LNCAP (cell line): Measurements from ENCODE around the gene IL3RA.

Experiments used
- TF ChIP-seq, protein P1 (sequence below): fragments of 450-650 bp; IDR thresholded peaks from 2 replicates; pipeline ENCODE4 v1.5.1; 2017; ENCODE audit warnings: mild to moderate bottlenecking

IL3RA gene

DNA sequence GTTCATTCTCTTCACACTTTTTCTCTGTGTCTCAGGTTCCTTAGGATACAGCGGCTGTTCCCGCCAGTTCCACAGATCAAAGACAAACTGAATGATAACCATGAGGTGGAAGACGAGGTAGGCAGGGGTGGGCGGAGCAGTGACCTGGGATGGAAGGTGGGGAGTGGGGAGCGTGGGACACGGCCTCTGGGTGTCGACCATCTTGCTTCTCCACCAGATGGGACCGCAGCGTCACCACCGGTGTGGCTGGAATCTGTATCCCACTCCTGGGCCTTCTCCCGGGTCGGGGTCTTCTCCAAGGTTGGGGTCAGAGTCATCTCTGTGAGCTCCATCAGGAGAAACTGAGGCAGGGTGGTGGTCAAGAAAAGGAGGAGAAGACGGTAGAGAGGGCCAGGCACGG, 31.2 kb upstream of the IL3RA start:
- TF ChIP-seq, protein P1, sequence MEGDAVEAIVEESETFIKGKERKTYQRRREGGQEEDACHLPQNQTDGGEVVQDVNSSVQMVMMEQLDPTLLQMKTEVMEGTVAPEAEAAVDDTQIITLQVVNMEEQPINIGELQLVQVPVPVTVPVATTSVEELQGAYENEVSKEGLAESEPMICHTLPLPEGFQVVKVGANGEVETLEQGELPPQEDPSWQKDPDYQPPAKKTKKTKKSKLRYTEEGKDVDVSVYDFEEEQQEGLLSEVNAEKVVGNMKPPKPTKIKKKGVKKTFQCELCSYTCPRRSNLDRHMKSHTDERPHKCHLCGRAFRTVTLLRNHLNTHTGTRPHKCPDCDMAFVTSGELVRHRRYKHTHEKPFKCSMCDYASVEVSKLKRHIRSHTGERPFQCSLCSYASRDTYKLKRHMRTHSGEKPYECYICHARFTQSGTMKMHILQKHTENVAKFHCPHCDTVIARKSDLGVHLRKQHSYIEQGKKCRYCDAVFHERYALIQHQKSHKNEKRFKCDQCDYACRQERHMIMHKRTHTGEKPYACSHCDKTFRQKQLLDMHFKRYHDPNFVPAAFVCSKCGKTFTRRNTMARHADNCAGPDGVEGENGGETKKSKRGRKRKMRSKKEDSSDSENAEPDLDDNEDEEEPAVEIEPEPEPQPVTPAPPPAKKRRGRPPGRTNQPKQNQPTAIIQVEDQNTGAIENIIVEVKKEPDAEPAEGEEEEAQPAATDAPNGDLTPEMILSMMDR: no peak

DNA sequence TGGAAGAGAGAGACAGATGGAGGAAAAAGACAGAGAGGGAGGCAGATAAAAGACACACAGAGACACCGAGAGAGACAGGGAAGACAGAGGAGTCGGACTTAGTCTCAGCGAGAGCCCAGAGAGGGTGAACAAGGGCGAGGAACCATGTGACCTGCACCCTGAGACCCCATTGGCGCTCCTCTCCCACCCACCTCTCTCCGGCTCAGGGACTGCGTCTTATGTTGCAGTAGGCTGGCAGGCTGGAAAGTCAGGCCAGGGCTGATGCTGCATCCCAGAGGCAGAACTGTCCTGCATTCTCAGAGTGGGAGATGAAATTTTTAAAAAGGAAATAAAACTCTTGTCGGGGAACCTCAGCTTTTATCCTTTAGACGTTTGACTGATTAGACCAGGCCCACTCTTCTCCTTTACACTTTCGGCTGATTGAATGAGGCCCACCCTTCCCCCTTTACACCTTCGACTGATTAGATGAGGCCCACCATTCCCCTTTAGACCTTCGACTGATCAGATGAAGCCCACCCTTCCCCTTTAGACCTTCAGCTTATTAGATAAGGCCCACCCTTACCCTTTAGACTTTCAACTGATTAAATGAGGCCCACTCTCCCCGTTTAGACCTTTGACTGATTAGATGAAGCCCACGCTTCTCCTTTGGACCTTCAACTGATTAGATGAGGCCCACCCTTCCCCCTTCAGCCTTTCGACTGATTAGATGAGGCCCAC, 29.5 kb upstream of the IL3RA start:
- TF ChIP-seq, protein P1: no peak

DNA sequence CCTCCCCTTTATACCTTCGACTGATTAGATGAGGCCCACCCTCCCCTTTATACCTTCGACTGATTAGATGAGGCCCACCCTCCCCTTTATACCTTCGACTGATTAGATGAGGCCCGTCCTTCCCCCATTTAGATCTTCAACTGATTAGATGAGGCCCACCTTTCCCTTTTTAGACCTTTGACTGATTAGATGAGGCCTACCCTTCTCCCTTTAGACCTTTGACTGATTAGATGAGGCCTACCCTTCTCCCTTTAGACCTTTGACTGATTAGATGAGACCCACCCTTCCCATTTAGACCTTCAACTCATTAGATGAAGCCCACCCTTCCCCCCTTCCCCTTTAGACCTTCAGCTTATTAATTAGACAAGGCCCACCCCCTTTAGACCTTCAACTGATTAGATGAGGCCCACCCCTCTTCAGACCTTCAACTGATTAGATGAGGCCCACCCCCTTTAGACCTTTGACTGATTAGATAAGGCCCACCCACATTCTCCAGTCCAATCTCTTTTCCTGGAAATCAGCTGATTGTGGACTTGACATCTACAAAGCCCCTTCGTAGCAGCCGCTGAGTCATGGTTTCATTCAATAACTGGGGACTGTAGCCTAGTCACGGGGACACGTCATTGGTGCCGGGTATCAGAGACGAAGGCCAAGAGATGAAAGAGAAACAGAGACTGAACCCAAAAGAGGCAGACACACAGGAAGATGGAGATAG, 28.8 kb upstream of the IL3RA start:
- TF ChIP-seq, protein P1: no peak

DNA sequence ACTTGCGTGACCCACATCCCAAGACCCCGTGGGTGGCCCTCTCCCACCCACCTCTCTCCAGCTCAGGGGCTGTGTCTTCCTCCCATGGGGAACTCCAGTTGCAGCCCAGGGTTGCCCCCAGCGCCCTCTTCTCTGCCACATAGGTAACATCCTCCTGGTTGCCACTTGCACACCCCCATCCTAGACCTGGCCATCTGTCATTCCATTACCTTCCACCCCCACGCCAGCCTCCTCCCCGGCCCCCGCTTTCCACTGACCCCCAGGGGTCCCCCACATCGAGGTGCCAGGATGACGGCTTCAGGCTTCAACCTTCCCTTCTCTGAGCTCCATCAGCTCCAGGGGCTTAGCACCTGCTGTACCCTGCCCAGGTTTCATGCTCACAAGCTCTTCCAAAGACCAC, 28.1 kb upstream of the IL3RA start:
- TF ChIP-seq, protein P1: no peak

DNA sequence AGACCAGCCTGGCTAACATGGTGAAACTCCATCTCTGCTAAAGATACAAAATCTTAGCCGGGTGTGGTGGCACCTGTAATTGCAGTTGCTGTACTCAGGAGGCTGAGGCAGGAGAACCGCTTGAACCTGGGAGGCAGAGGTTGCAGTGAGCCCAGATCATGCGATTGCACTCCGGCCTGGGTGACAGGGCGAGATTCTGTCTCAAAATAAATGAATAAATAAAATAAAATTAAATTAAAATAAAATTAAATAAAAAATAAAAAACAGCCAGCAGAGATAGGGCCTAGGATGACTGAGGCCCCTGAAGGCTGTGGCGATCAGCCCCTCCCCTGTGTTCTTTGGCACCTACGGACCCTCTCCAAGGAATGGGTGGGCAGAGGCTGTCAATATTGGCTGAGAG, 22.8 kb upstream of the IL3RA start:
- TF ChIP-seq, protein P1: no peak

DNA sequence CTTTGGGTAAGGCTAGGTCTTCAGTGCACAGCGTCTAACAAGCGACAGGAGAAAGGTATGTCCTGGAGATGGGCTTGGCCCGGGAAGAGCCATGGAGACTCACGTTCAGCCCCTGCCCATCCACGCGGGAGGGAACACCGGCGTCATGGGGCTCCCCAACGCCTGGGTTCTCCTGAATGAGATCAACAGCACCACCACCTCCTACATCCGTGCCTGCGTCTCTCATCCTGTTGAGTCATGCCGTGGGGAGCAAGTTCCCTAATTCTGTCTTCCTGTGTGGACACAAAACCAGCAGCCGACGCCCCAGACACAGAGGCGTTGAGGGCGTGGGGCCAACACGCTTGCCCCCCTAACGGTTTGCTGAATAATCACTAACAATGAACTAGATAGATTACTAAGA, 20.1 kb upstream of the IL3RA start:
- TF ChIP-seq, protein P1: no peak

DNA sequence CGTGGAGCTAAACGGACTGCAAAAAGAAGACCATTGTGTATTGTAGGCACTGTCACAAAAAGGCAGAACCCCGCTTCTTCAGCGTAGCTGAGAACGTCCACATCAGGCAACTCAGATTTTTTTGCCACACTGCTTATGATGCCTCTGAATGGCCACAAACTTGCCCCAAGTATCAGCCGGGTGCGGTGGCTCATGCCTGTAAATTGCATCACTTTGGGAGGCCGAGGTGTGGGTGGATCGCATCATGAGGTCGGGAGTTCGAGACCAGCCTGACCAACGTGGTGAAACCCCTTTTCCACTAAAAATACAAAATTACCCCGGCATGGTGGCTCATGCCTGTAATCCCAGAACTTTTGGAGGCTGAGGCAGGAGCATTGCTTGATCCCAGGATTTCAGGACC, 14.9 kb upstream of the IL3RA start:
- TF ChIP-seq, protein P1: no peak
